Liver (tissue), 9 donors: ENCODE data around the gene TNFRSF6B. TPM values are rescaled to one million over a fixed set of nuclear protein-coding genes. Genes with fewer than 3 reads are reported as not detected.

Experiments
- DNase-seq: peaks from one replicate; pipeline ENCODE4 v3.0.0-alpha.2; 2017; ENCODE audit warnings: low spot score
- H3K27ac ChIP-seq, 2 donors: one replicate each; pipeline ENCODE4 v1.7.0; 2013; ENCODE audit warnings: inconsistent platforms in 2 of 2, low read length in 2 of 2, control low read depth in 1 of 2, low read depth in 1 of 2, mild to moderate bottlenecking in 1 of 2
- H3K27me3 ChIP-seq, 4 donors: one replicate each; pipeline versions ENCODE4 v1.6.1 to v1.7.0; 2013; ENCODE audit warnings: low read length in 3 of 4, inconsistent platforms in 1 of 4, mild to moderate bottlenecking in 1 of 4, moderate library complexity in 1 of 4; ENCODE audit not compliant: control insufficient read depth in 4 of 4, insufficient read depth in 4 of 4
- H3K36me3 ChIP-seq, 4 donors: one replicate each; pipeline versions ENCODE4 v1.6.1 to v1.7.0; 2013; ENCODE audit warnings: low read length in 3 of 4, mild to moderate bottlenecking in 3 of 4, low read depth in 1 of 4, moderate library complexity in 1 of 4; ENCODE audit not compliant: control insufficient read depth in 4 of 4, insufficient read depth in 3 of 4
- H3K4me1 ChIP-seq, 4 donors: one replicate each; pipeline versions ENCODE4 v1.6.1 to v1.7.0; 2013; ENCODE audit warnings: low read length in 3 of 4, mild to moderate bottlenecking in 3 of 4, moderate library complexity in 1 of 4; ENCODE audit not compliant: control insufficient read depth in 4 of 4, insufficient read depth in 4 of 4
- H3K4me3 ChIP-seq, 3 donors: one replicate each; pipeline versions ENCODE4 v1.6.1 to v1.7.0; 2013; ENCODE audit warnings: low read length in 3 of 3, control low read depth in 1 of 3, low read depth in 1 of 3, mild to moderate bottlenecking in 1 of 3
- H3K9ac ChIP-seq, 2 donors: one replicate each; pipeline ENCODE4 v1.7.0; 2013; ENCODE audit warnings: low read length in 2 of 2, mild to moderate bottlenecking in 2 of 2, moderate library complexity in 2 of 2, control low read depth in 1 of 2, low read depth in 1 of 2
- H3K9me3 ChIP-seq, 4 donors: one replicate each; pipeline versions ENCODE4 v1.6.1 to v1.7.0; 2013; ENCODE audit warnings: low read length in 3 of 4; ENCODE audit not compliant: control insufficient read depth in 4 of 4
- EGR1 ChIP-seq, 2 donors: IDR thresholded peaks; 2 replicates each; pipeline ENCODE4 v1.6.1; 2016 to 2018; ENCODE audit warnings: antibody characterized with exemption in 2 of 2, low read depth in 2 of 2
- FOXA2 ChIP-seq: IDR thresholded peaks from 2 replicates; pipeline ENCODE4 v1.6.1; 2016; ENCODE audit warnings: antibody characterized with exemption
- HNF4A ChIP-seq, 2 donors: conservative IDR thresholded peaks; 2 replicates each; pipeline ENCODE4 v1.6.1; 2016; ENCODE audit warnings: antibody characterized with exemption in 2 of 2, mild to moderate bottlenecking in 2 of 2
- HNF4G ChIP-seq: IDR thresholded peaks from 2 replicates; pipeline ENCODE4 v1.6.1; 2016; ENCODE audit warnings: antibody characterized with exemption
- JUND ChIP-seq, 2 donors: IDR thresholded peaks; 2 replicates each; pipeline ENCODE4 v1.6.1; 2016; ENCODE audit warnings: antibody characterized with exemption in 2 of 2
- NR2F2 ChIP-seq: IDR thresholded peaks from 2 replicates; pipeline ENCODE4 v1.6.1; 2016; ENCODE audit warnings: antibody characterized with exemption
- RXRA ChIP-seq, 2 donors: IDR thresholded peaks; 2 replicates each; pipeline ENCODE4 v1.6.1; 2017 to 2018; ENCODE audit warnings: antibody characterized with exemption in 2 of 2, mild to moderate bottlenecking in 1 of 2
- SP1 ChIP-seq: IDR thresholded peaks from 2 replicates; pipeline ENCODE4 v1.6.1; 2018; ENCODE audit warnings: antibody characterized with exemption, mild to moderate bottlenecking
- TAF1 ChIP-seq: conservative IDR thresholded peaks from 2 replicates; pipeline ENCODE4 v1.6.1; 2016; ENCODE audit warnings: antibody characterized with exemption, mild to moderate bottlenecking
- WGBS: extraction: QIAGEN DNeasy Blood & Tissue Kit; methylation state at CpG from one replicate; pipeline ENCODE4 v1.1.7; 2013; 5-methylcytosine and 5-hydroxymethylcytosine counted together
- polyA plus RNA-seq, 2 donors: library from polyadenylated mRNA; stranded (reverse) in 1 of 2; unstranded in 1 of 2; fragments of 200-250 nt in 1 of 2; fragments of >200 nt in 1 of 2; fragmentation: Nextera tagmentation in 1 of 2; extraction: Ambion mirVana in 1 of 2; gene quantifications; one replicate each; pipeline versions ENCODE4 v1.2.1 to v1.2.3, GENCODE V29; 2013 to 2015
- total RNA-seq, 2 donors: library from RNA; depleted of rRNA; stranded (reverse); fragments of >200 nt; gene quantifications; one replicate each; pipeline ENCODE4 v1.2.3, GENCODE V29; 2014
- TF ChIP-seq, protein P1 (sequence below): IDR thresholded peaks from 2 replicates; pipeline ENCODE4 v1.6.1; 2016; ENCODE audit warnings: antibody characterized with exemption
- TF ChIP-seq, protein P2 (sequence below): IDR thresholded peaks from 2 replicates; pipeline ENCODE4 v1.6.1; 2016; ENCODE audit warnings: antibody characterized with exemption
- TF ChIP-seq, protein P3 (sequence below): IDR thresholded peaks from 2 replicates; pipeline ENCODE4 v1.6.1; 2016; ENCODE audit warnings: antibody characterized with exemption, mild to moderate bottlenecking
- TF ChIP-seq, protein P4 (sequence below): IDR thresholded peaks from 2 replicates; pipeline ENCODE4 v1.6.1; 2016; ENCODE audit warnings: antibody characterized with exemption
- donor health status: healthy.
- donor health status: healthy.
- donor health status: healthy.
- donor health status: healthy.
- donor health status: healthy.

The TNFRSF6B gene
- total and polyA plus RNA-seq, 4 donors: 0.09 to 0.73 TPM; not detected in 2

DNA sequence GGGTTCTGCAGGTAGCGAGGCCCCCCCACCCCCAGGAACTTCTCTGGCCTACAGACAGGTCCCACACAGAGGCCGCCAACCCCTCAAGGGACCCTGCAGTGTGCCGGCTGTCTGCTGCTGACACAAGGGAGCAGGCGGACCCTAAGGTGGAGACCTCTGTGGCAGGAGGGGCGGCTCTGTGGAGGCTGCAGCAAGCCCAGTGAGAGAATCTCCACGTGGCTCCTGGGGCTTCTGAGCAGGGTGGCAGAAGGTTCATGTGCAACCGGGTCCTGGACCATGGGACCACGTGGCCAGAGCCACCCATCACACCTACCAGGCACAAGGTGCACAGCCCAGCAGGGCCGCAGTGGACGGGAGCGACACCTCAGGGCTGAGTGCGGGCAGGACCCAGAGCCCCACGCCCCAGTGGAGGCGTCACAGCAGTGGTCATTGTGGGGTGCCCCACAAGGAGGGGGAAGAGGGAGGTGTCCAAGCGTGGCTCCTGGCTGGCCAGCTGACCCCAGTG lies 7.1 kb downstream of the TNFRSF6B start:
- no peak for TF ChIP-seq JUND (IDR thresholded peaks at IDR 0.05)
- no peak overlapping the region for H3K27ac ChIP-seq
- H3K36me3 ChIP-seq: peaks cover 0 to 25% (median 9%) of the 10 kb centered on the region in 4 donors
- no peak overlapping the region for H3K9ac ChIP-seq
- H3K27me3 ChIP-seq: no peaks in the 10 kb centered on the region
- no peak for DNase-seq
- H3K4me1 ChIP-seq: peaks cover 3 to 18% (median 13%) of the 10 kb centered on the region in 4 donors
- WGBS: 92% methylated on average over 15 of the region's 15 CpGs
- no peaks in the 10 kb centered on the region for H3K9me3 ChIP-seq
- H3K4me3 ChIP-seq: no peak overlapping the region

DNA sequence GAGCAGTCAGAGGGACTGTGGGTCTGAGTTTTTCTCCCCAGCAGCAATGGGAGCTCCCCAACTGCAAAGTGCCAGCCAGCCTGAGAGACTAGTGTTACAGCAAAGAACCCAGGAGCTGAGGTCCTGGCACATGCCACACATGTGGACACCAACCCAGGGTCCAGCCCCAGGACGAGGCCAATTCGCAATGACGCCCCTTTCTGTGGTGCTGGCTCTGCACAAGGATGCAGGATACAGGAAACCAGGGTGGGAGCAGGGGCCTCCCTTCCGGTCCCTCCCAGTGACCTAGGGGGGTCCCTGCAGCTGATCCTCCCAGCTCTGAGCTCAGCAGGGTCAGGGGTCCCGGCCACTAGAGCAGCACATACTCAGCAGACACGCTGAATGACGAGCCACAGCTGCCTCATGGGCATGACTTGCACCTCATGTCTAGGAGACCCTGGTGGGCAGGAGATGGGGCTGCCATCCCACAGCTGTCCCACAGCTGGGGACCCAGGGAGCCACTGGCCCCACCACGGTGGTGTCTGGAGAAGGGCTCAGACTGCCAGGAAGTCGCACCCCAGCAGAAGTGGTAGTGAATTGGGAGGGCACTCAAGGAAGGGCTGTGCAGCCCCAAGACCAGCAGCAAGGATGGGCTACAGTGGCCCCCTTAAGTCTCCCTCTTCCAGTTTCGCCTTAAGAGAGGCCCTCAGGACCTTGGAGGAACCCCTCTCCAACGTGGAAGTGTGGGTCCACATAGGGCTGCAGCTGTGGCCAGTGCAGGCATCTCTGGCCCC lies 7.7 kb downstream of the TNFRSF6B start:
- H3K4me3 ChIP-seq: no peak overlapping the region
- no peak overlapping the region for H3K27ac ChIP-seq
- TF ChIP-seq FOXA2: no peak
- TF ChIP-seq, protein P1, sequence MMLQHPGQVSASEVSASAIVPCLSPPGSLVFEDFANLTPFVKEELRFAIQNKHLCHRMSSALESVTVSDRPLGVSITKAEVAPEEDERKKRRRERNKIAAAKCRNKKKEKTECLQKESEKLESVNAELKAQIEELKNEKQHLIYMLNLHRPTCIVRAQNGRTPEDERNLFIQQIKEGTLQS: no peak
- TF ChIP-seq, protein P2, sequence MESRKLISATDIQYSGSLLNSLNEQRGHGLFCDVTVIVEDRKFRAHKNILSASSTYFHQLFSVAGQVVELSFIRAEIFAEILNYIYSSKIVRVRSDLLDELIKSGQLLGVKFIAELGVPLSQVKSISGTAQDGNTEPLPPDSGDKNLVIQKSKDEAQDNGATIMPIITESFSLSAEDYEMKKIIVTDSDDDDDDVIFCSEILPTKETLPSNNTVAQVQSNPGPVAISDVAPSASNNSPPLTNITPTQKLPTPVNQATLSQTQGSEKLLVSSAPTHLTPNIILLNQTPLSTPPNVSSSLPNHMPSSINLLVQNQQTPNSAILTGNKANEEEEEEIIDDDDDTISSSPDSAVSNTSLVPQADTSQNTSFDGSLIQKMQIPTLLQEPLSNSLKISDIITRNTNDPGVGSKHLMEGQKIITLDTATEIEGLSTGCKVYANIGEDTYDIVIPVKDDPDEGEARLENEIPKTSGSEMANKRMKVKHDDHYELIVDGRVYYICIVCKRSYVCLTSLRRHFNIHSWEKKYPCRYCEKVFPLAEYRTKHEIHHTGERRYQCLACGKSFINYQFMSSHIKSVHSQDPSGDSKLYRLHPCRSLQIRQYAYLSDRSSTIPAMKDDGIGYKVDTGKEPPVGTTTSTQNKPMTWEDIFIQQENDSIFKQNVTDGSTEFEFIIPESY: no peak
- TF ChIP-seq NR2F2: no peak
- TF ChIP-seq, protein P3, sequence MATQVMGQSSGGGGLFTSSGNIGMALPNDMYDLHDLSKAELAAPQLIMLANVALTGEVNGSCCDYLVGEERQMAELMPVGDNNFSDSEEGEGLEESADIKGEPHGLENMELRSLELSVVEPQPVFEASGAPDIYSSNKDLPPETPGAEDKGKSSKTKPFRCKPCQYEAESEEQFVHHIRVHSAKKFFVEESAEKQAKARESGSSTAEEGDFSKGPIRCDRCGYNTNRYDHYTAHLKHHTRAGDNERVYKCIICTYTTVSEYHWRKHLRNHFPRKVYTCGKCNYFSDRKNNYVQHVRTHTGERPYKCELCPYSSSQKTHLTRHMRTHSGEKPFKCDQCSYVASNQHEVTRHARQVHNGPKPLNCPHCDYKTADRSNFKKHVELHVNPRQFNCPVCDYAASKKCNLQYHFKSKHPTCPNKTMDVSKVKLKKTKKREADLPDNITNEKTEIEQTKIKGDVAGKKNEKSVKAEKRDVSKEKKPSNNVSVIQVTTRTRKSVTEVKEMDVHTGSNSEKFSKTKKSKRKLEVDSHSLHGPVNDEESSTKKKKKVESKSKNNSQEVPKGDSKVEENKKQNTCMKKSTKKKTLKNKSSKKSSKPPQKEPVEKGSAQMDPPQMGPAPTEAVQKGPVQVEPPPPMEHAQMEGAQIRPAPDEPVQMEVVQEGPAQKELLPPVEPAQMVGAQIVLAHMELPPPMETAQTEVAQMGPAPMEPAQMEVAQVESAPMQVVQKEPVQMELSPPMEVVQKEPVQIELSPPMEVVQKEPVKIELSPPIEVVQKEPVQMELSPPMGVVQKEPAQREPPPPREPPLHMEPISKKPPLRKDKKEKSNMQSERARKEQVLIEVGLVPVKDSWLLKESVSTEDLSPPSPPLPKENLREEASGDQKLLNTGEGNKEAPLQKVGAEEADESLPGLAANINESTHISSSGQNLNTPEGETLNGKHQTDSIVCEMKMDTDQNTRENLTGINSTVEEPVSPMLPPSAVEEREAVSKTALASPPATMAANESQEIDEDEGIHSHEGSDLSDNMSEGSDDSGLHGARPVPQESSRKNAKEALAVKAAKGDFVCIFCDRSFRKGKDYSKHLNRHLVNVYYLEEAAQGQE: no peak
- no peak for TF ChIP-seq JUND (IDR thresholded peaks at IDR 0.05)
- TF ChIP-seq HNF4A (conservative IDR thresholded peaks at IDR 0.05): no peak
- no peak for TF ChIP-seq HNF4G
- WGBS: 91% methylated on average over 11 of the region's 11 CpGs
- H3K9me3 ChIP-seq: no peaks in the 10 kb centered on the region
- no peak overlapping the region for H3K9ac ChIP-seq
- peaks cover 5 to 24% (median 20%) of the 10 kb centered on the region in 4 donors for H3K4me1 ChIP-seq
- no peaks in the 10 kb centered on the region for H3K27me3 ChIP-seq
- no peak for DNase-seq
- peaks cover 0 to 25% (median 9%) of the 10 kb centered on the region in 4 donors for H3K36me3 ChIP-seq

DNA sequence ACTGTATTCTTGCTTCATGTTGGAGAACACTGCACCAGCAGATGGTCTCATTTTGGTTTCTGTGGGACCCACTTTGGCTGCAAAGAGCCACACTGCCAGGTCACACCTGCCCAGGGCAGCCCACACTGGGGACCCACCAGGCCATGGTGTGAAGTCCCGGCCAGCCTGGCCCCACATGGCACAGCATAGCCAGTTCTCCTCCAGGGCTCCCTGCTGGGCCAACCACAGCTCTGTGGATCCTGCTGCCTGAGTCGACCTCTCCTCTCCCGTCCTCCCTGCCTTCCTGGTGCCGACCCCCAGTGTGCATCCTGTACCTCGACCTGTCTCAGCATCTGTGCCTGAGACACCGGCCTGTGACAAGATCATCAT lies 8.3 kb downstream of the TNFRSF6B start:
- peaks cover 0 to 25% (median 9%) of the 10 kb centered on the region in 4 donors for H3K36me3 ChIP-seq
- no peaks in the 10 kb centered on the region for H3K27me3 ChIP-seq
- no peak overlapping the region for H3K4me3 ChIP-seq
- no peak overlapping the region for H3K27ac ChIP-seq
- H3K4me1 ChIP-seq: peaks cover 5 to 27% (median 24%) of the 10 kb centered on the region in 4 donors
- 76% methylated on average over 6 of the region's 6 CpGs for WGBS
- H3K9ac ChIP-seq: no peak overlapping the region
- DNase-seq: no peak
- H3K9me3 ChIP-seq: no peaks in the 10 kb centered on the region
- no peak for TF ChIP-seq TAF1
- TF ChIP-seq, protein P4, sequence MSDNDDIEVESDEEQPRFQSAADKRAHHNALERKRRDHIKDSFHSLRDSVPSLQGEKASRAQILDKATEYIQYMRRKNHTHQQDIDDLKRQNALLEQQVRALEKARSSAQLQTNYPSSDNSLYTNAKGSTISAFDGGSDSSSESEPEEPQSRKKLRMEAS: no peak
- TF ChIP-seq, protein P2: no peak
- TF ChIP-seq, protein P3: no peak
- TF ChIP-seq EGR1 (IDR thresholded peaks at IDR 0.05; ENCODE audit: low read depth in 2 of 2): no peak
- no peak for TF ChIP-seq SP1
- TF ChIP-seq RXRA (IDR thresholded peaks at IDR 0.05): no peak
- TF ChIP-seq JUND (IDR thresholded peaks at IDR 0.05): no peak
- TF ChIP-seq, protein P1: no peak
- no peak for TF ChIP-seq HNF4A (conservative IDR thresholded peaks at IDR 0.05)
- no peak for TF ChIP-seq HNF4G
- no peak for TF ChIP-seq FOXA2
